GM19438 (cell line): ENCODE measurements around the gene PSMG3.
"Not testable (repeated sequence)": the region's sequence is repeated elsewhere in the genome, so short reads cannot be mapped to it uniquely, and the experiment has no call there.

Experiments used
- ATAC-seq: cut with Tn5 transposase; IDR thresholded peaks from one replicate; pipeline ENCODE4 v1.9.1; 2021; ENCODE audit warnings: low read depth; ENCODE audit not compliant: unreplicated experiment

The PSMG3 gene

GRCh38 chr7:1597066-1597760 is 27.4 kb upstream of the PSMG3 start:
- ATAC-seq, result no peak

- no peak for ATAC-seq
Measured at GRCh38 chr7:1596181-1597043, 26.6 kb upstream of the PSMG3 start.

GRCh38 chr7:1595636-1596035 is 25.8 kb upstream of the PSMG3 start:
- ATAC-seq, result no peak

- ATAC-seq, result no peak
Measured at GRCh38 chr7:1595027-1595426, 25.2 kb upstream of the PSMG3 start.

GRCh38 chr7:1593904-1594421 is 24.1 kb upstream of the PSMG3 start:
- no peak for ATAC-seq

GRCh38 chr7:1593091-1593866 is 23.4 kb upstream of the PSMG3 start:
- ATAC-seq, result no peak

- no peak for ATAC-seq
Measured at GRCh38 chr7:1592299-1592871, 22.6 kb upstream of the PSMG3 start.

GRCh38 chr7:1591876-1592275 is 22.0 kb upstream of the PSMG3 start:
- ATAC-seq, result no peak

GRCh38 chr7:1591396-1591795 is 21.6 kb upstream of the PSMG3 start:
- no peak for ATAC-seq

- ATAC-seq, result no peak
Measured at GRCh38 chr7:1590887-1591286, 21.1 kb upstream of the PSMG3 start.

- no peak for ATAC-seq
Measured at GRCh38 chr7:1590476-1590875, 20.6 kb upstream of the PSMG3 start.

- no peak for ATAC-seq
Measured at GRCh38 chr7:1588978-1589377, 19.1 kb upstream of the PSMG3 start.

GRCh38 chr7:1587738-1588137 is 17.9 kb upstream of the PSMG3 start:
- no peak for ATAC-seq

GRCh38 chr7:1586827-1587705 is 17.2 kb upstream of the PSMG3 start:
- no peak for ATAC-seq

- no peak for ATAC-seq
Measured at GRCh38 chr7:1586126-1586826, 16.4 kb upstream of the PSMG3 start.

GRCh38 chr7:1585142-1585981 is 15.5 kb upstream of the PSMG3 start:
- ATAC-seq, result no peak

GRCh38 chr7:1584700-1585099 is 14.9 kb upstream of the PSMG3 start:
- no peak for ATAC-seq

- not testable (repeated sequence) for ATAC-seq
Measured at GRCh38 chr7:1583241-1583930, 13.6 kb upstream of the PSMG3 start.
